ENCODE results near the gene CREBBP.

The CREBBP gene

DNA sequence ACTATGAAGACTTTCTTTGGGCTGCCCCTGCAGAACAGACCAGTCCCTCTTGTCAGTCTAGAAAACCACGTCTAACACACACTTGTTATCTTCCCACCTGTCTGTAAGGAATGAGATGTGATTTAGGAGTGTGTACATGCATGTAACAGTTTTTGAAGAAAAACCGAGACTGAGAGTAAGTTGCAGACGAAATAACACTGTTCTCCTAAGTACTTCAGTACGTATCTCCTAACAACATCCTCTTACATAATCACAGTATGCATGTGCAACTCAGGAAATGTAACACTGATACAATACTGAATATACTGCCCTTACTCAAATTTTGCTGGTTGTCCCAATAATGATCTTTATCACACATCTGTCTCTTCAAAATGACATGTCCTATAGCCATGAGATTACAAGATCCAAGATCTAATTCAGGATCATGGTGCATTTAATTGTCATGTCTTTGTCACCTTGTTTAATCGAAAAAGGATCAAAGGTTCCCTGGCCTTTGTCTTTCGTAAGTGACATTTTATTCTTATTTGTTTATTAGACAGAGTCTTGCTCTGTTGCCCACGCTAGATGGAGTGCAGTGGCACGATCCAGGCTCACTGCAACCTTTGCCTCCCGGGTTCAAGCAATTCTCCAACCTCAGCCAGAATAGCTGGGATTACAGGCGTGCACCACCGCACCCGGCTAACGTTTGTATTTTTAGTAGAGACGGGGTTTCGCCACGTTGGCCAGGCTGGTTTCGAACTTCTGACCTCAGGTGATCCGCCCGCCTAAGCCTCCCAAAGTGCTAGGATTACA lies 25.6 kb downstream of the CREBBP start:
- Histone ChIP-seq H3K27ac (peak overlapping the region; percentile 35; the same call in 1 of the 2 replicates), H3K36me3 (ENCODE audit: insufficient read depth, low read length) (peaks cover 10% of the 10 kb centered on the region), H3K9ac (ENCODE audit: insufficient read length) (no peak overlapping the region), H3K9me3 (ENCODE audit: low read depth, low read length) (no peaks in the 10 kb centered on the region), H3K4me3 (no peak overlapping the region)
- DNase-seq (ENCODE audit: low read depth, low spot score): no peak
- TF ChIP-seq EZH2 (IDR thresholded peaks at IDR 0.05): no peak
- TF ChIP-seq FOXP2 (optimal IDR thresholded peaks at IDR 0.05; ENCODE audit: control extremely low read depth, extremely low read length, insufficient read depth): no peak
- TF ChIP-seq POLR2AphosphoS5 (IDR thresholded peaks at IDR 0.05; ENCODE audit: borderline replicate concordance, low read depth, low read length): no peak

DNA sequence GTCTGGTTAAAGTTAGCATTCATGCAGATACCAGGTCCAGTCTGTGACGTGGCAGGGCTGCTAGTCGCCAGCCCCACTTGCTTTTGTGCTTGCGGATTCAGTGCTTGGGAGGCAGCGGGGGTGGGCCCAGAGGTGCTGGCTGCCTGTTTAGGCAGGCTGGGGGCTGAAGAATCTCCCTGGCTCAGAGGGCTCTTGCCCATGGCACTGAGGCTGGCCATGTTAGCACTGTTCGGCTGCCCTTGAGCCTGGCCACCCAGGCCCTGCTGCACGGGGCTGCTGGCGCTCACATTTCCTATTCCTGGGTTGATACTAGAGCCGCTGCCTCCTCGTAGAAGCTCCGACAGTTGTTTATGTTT lies 30.0 kb downstream of the CREBBP start:
- H3K9me3 ChIP-seq (ENCODE audit: low read depth, low read length): no peaks in the 10 kb centered on the region
- DNase-seq (ENCODE audit: low read depth, low spot score): no peak
- no peak overlapping the region for H3K27ac ChIP-seq
- TF ChIP-seq EZH2 (IDR thresholded peaks at IDR 0.05): no peak
- TF ChIP-seq FOXP2 (optimal IDR thresholded peaks at IDR 0.05; ENCODE audit: control extremely low read depth, extremely low read length, insufficient read depth): no peak
- TF ChIP-seq POLR2AphosphoS5 (IDR thresholded peaks at IDR 0.05; ENCODE audit: borderline replicate concordance, low read depth, low read length): no peak
- H3K36me3 ChIP-seq (ENCODE audit: insufficient read depth, low read length): peaks cover 32% of the 10 kb centered on the region
- no peak overlapping the region for H3K9ac ChIP-seq (ENCODE audit: insufficient read length)
- H3K4me3 ChIP-seq: no peak overlapping the region

DNA sequence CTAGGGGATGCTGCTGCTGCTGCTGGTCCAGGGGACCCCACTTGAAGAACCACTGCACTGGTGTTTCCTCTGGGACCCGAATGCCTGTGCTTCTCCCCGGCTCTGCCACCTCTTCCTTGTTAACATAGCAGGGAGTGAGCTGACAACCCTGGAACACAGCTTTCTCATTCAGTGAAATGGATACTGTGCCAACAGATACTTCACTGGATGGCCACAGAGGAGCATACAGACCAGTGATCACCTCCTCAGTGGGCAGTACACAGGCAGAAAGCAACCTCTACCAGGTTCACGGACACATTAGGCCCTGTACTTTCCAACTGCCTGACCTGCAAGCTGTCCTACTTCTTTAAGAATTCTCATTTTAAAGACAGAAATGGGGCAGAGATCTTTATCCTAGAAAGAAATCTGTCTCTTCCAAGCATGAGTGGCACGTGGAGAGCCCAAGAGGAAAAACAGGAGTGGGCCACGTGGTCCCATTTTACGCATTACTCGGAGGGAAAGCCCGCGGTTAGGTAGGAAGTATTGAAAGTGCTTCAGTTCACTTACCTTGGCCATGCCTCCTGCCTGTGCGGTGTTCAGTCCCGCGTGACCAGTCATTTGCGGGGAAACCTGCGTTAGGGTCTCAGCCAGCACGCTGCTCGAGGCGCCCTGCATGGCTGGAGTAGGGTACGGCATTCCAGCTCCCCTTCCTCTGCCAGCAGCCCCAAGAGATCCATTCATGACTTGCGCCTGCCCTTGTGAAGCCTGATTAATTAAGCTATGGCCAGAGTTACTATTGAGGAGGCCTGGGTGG lies 30.6 kb downstream of the CREBBP start:
- Histone ChIP-seq H3K4me3 (no peak overlapping the region), H3K36me3 (ENCODE audit: insufficient read depth, low read length) (peaks cover 32% of the 10 kb centered on the region), H3K9ac (ENCODE audit: insufficient read length) (no peak overlapping the region), H3K9me3 (ENCODE audit: low read depth, low read length) (no peaks in the 10 kb centered on the region), H3K27ac (no peak overlapping the region)
- DNase-seq (ENCODE audit: low read depth, low spot score): no peak
- TF ChIP-seq FOXP2 (optimal IDR thresholded peaks at IDR 0.05; ENCODE audit: control extremely low read depth, extremely low read length, insufficient read depth) (no peak), EZH2 (IDR thresholded peaks at IDR 0.05) (no peak), POLR2AphosphoS5 (IDR thresholded peaks at IDR 0.05; ENCODE audit: borderline replicate concordance, low read depth, low read length) (no peak)

DNA sequence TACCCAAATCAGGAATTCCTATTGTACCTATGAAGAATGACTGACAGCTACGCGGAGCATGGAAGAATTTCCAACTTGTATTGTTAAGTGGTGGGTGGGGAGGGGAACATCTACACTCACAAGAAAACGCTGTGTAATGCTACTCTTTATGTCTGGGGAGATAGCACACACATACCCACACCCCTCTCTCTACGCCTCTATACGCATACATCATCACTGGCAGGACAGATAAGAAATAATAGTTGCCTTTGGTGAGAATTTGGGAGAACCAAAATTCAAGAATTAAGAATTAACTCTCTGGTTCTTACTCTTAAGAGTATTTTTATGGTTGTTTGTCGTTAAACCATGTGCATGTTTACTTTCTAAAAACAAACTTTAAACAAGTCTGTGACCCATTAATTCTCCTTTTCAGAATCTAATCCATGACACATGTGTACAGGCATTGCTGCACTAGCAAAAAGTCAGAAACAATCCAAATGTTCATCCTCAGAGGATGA lies 33.9 kb downstream of the CREBBP start:
- TF ChIP-seq FOXP2 (optimal IDR thresholded peaks at IDR 0.05; ENCODE audit: control extremely low read depth, extremely low read length, insufficient read depth) (no peak), EZH2 (IDR thresholded peaks at IDR 0.05) (no peak), POLR2AphosphoS5 (IDR thresholded peaks at IDR 0.05; ENCODE audit: borderline replicate concordance, low read depth, low read length) (no peak)
- DNase-seq (ENCODE audit: low read depth, low spot score): no peak
- H3K4me3 ChIP-seq: no peak overlapping the region
- peaks cover 32% of the 10 kb centered on the region for H3K36me3 ChIP-seq (ENCODE audit: insufficient read depth, low read length)
- no peaks in the 10 kb centered on the region for H3K9me3 ChIP-seq (ENCODE audit: low read depth, low read length)
- H3K9ac ChIP-seq (ENCODE audit: insufficient read length): no peak overlapping the region
- peak overlapping the region; percentile 48; the same call in 1 of the 2 replicates for H3K27ac ChIP-seq

DNA sequence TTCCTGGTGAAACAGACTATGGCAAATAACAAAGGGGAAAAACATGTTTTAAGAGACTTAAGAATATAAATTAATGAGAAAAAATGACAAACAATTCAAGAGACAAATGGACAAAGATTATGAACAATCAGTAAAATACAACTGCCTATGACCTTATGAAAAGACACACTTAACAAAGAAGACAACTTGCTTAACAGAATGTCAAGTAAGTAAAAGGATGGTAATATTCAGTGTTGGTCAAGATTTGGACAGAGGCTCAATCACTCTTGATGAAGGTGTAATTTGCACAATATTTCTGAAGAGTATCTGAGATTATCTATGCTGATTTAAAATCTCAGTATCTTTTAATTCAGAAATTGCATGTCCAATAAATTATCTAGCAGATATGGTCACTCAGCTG lies 34.4 kb downstream of the CREBBP start:
- H3K27ac ChIP-seq: no peak overlapping the region; the same call in 1 of the 2 replicates
- H3K9me3 ChIP-seq (ENCODE audit: low read depth, low read length): no peaks in the 10 kb centered on the region
- no peak overlapping the region for H3K9ac ChIP-seq (ENCODE audit: insufficient read length)
- TF ChIP-seq POLR2AphosphoS5 (IDR thresholded peaks at IDR 0.05; ENCODE audit: borderline replicate concordance, low read depth, low read length) (no peak), FOXP2 (optimal IDR thresholded peaks at IDR 0.05; ENCODE audit: control extremely low read depth, extremely low read length, insufficient read depth) (no peak), EZH2 (IDR thresholded peaks at IDR 0.05) (no peak)
- no peak for DNase-seq (ENCODE audit: low read depth, low spot score)
- H3K4me3 ChIP-seq: no peak overlapping the region
- H3K36me3 ChIP-seq (ENCODE audit: insufficient read depth, low read length): peaks cover 32% of the 10 kb centered on the region

DNA sequence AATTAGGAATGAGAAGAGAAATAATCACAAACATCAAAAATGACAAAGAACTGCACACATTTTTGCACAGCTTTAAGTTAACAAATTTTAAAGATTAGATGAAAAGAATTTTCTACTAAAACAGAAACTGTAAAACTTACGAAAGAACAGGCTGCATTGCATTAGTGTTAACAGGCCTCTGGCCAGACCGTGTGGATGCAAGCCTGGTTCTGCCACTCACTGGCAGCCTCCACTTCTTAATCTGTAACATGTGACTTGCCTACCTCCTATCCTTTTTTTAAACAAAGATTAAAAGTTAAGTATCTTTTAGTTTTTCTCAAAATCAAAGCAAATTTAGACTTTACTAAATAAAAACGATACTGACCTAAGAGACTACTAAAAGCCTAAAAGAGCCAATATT lies 37.5 kb downstream of the CREBBP start:
- TF ChIP-seq POLR2AphosphoS5 (IDR thresholded peaks at IDR 0.05; ENCODE audit: borderline replicate concordance, low read depth, low read length): no peak
- TF ChIP-seq EZH2 (IDR thresholded peaks at IDR 0.05): no peak
- no peak for TF ChIP-seq FOXP2 (optimal IDR thresholded peaks at IDR 0.05; ENCODE audit: control extremely low read depth, extremely low read length, insufficient read depth)
- no peak for DNase-seq (ENCODE audit: low read depth, low spot score)
- Histone ChIP-seq H3K9me3 (ENCODE audit: low read depth, low read length) (no peaks in the 10 kb centered on the region), H3K27ac (0 out of 2 replicates have a peak overlapping the region, but pooled peaks have one; percentile 28), H3K36me3 (ENCODE audit: insufficient read depth, low read length) (peaks cover 14% of the 10 kb centered on the region), H3K4me3 (no peak overlapping the region), H3K9ac (ENCODE audit: insufficient read length) (no peak overlapping the region)

DNA sequence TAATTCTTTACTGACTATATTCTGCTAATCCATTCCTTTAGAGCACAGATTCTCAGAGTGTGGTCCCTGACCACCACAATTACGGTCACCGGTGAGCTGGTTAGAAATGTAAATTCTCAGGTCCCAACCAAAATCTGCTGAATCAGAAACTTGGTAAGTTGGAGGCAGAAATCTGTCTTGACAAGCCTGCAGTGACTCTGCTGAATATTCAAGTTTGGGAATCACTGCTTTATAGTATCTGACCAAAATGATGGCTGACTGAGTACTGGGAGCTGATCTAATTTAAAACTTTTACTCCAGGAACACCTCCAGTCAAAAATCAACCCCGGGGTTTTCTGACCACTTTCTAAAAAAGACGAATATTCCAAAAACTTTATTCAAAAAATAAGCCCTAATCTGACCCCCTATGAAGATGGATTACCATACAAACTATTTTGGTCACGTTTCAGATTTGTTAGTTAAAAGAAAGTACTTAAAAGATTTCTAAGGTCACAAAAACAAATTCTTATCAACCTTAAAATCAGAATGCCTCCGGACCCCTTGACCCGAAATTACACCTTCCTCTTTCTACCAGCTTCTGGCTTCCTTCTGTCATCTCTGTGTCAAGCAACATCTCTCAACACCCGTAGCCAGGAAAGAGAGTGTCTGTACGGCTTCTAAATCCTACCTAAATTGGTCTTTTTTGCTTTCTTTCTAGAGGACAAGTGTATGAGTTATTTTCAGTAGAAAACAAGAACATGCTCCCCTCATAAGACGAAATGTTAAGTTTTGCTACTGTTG lies 38.6 kb downstream of the CREBBP start:
- Histone ChIP-seq H3K9ac (ENCODE audit: insufficient read length) (no peak overlapping the region), H3K27ac (no peak overlapping the region), H3K4me3 (no peak overlapping the region), H3K9me3 (ENCODE audit: low read depth, low read length) (no peaks in the 10 kb centered on the region), H3K36me3 (ENCODE audit: insufficient read depth, low read length) (peaks cover 17% of the 10 kb centered on the region)
- no peak for DNase-seq (ENCODE audit: low read depth, low spot score)
- no peak for TF ChIP-seq EZH2 (IDR thresholded peaks at IDR 0.05)
- no peak for TF ChIP-seq FOXP2 (optimal IDR thresholded peaks at IDR 0.05; ENCODE audit: control extremely low read depth, extremely low read length, insufficient read depth)
- no peak for TF ChIP-seq POLR2AphosphoS5 (IDR thresholded peaks at IDR 0.05; ENCODE audit: borderline replicate concordance, low read depth, low read length)

Measured in SK-N-MC (cell line).